Neural progenitor cell (in vitro differentiated cells): ENCODE results near the gene CHAC1.

Source experiments
- CTCF ChIP-seq: fragments of 200-600 bp; sonication (generic); IDR thresholded peaks from 2 replicates; pipeline ENCODE4 v1.5.1; 2017; ENCODE audit warnings: antibody characterized with exemption, mild to moderate bottlenecking
- EZH2 ChIP-seq: fragments of 200-600 bp; sonication (generic); IDR thresholded peaks from 2 replicates; pipeline ENCODE4 v1.6.1; 2017; ENCODE audit warnings: antibody characterized with exemption, mild to moderate bottlenecking, moderate library complexity
- EZH2phosphoT487 ChIP-seq: fragments of 200-600 bp; sonication (generic); IDR thresholded peaks from 2 replicates; pipeline ENCODE4 v1.6.1; 2017; ENCODE audit warnings: antibody characterized with exemption

- TF ChIP-seq CTCF (peak; percentile 38), EZH2 (no peak), EZH2phosphoT487 (no peak)
Observed at GRCh38 chr15:40937762-40938535, 15.3 kb upstream of the CHAC1 start.
